Epidermal melanocyte (primary cell): ENCODE data around the gene ZFYVE19.
A peak's percentile ranks its signal among the peaks of the same experiment; 100 is the strongest.

Experiments used
- DNase-seq: peaks from one replicate; pipeline ENCODE4 v3.0.0; 2011; ENCODE audit warnings: low spot score; ENCODE audit not compliant: insufficient read length

ZFYVE19 gene

DNA sequence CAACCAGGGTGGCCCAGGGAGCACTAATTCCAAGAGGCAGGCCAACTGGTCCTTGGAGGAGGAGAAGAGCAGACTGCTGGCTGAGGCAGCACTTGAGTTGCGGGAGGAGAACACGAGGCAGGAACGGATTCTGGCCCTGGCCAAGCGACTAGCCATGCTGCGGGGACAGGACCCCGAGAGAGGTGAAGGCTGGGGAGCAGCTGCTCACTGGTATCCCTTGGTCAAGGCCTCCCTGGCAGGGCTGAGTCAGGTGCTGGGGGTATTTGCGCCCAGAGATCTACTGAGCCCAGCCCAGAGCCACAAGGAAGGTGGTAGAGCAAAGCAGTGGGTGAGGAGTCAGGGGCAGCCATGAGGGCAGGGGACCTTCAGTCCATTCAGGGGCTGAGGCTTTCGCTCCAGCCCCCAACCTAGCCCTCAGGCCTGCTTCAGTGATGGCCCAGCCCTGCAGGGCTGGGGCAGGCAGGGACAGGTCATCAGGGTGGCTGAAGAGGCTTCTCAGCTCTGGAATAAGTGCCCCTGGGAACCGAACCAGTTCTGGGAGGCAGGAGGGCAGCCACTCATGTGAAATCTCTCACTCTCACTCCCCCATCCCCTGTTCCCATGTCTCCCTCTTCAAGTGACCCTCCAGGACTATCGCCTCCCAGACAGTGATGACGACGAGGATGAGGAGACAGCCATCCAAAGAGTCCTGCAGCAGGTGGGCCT, 6.0 kb downstream of the ZFYVE19 start:
- DNase-seq, result no peak

DNA sequence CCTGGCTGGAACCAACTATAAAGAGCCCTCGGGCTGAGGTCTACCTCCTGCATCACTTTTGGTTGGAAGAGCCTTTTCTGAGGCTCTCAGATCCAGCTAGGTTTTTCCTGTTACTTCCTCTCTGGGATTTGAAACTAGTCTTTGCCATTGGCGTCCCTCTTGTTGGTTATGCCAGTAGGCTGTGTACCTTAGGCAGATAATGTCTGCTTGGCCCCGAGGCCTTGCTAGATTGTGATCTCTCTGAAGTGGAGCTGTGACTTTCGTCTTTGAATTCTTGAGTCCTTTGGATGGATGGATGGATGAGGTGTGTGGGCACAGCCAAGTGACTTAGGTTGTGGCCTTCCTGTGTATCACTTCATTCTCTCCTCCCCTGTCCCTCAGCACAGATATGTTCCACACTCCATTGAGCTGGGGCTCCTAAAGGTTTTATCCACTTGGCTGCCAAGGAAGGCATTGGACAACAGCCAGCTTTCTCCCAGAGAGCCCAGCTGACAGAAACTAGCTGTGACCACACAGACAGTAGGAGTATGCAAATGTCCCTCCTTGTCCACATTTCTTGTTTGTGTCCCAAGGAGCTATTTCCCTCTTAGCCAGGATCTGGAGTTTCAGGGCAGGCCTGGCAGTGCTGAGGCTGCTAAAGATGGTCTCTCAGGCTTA, 8.3 kb downstream of the ZFYVE19 start:
- DNase-seq, result no peak

DNA sequence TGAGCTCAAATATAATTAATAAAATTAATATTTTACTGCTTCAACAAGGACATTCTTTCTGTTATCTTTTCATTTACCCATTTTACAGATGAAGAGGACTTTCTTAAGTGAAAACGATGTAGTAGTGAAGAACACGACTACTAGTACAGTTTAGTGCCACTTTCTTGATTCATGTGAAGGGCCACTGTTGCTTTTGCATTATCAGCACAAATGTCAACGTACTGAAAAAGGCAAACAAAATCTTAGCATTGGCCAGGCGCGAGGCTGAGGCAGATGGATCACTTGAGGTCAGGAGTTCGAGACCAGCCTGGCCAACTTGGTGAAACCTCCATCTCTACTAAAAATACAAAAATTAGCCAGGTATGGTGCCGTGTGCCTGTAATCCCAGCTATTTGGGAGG, 12.2 kb downstream of the ZFYVE19 start:
- DNase-seq, result no peak

DNA sequence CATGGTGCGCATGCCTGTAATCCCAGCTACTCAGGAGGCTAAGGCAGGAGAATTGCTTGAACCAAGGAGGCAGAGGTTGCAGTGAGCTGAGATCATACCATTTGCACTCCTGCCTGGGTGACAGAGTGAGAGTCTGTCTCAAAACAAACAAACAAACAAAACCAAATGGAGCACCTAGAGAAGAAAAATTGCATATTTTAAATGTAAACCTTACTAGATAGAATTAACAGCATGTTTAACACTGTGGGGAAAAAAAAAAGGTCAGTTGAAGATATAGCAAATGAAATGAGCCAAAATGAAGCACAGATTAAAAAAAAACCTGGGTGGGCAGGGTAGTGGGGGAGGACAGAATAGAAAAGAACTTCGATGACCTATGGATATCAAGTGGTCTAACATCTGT, 14.3 kb downstream of the ZFYVE19 start:
- DNase-seq, result no peak

DNA sequence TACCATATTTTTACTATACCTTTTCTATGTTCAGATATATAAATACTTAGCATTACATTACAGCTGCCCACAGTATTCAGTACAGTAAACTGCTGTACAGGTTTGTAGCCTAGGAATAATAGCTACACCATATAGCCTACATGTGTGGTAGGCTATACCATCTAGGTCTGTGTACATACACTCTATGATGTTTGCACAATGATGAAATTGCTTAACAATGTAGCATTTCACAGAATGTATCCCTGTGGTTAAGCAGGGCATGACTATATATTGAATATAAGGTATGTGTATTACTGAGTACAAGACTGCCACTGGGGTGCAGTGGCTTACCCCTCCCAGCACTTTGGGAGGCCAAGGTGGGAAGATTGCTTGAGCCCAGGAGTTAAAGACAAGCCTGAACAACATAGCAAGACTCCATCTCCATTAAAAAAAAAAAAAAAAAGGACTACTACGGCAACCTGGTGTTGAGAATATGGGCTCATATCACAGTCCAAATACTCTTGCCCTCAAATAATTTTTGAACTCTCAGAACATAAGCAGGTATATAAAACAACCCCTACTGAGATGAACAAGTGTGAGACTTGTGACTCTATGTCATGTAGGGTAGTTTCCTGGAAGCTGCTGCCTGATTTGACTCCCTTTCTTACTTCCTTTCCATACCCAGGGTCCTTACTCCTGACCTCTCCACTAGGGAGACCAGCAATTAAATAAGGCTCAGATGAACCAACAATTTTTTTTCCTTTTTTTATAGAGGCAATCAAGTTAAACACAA, 16.9 kb downstream of the ZFYVE19 start:
- DNase-seq, result no peak

DNA sequence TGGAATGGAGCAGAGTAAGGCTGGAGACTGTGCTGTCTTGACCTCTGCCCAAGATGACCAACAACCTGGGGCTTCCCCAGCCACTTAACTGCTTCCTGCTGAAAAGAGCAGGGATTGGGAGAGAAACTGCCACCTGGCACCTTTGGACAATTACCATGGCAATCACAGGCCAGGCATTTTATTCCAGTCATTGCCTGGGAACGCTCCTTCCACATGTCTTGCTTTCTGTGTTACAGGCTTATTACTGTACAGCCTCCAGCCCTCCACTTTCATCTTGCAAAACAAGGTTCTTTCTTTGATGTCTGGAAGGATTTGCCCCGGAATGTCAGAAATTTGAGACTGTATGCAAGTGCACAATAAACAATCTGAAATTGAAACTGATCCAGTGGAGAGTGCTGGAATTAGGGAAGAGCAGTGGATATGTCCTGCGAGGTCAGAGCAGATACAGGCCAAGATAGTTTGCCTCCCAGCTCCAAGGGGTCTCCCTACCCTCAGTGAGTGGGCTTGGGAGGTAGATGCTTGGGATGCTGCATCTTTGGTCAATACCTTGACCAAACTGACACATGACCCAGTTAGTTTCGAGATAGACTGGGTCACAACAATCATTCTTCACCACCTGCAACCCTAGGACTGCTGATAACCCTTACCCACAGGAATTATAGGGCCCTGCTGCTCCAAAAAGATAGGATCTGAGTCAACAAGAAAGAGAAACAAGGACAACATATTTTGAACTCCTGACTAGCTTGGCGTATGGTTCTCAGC, 19.0 kb downstream of the ZFYVE19 start:
- DNase-seq, result no peak

DNA sequence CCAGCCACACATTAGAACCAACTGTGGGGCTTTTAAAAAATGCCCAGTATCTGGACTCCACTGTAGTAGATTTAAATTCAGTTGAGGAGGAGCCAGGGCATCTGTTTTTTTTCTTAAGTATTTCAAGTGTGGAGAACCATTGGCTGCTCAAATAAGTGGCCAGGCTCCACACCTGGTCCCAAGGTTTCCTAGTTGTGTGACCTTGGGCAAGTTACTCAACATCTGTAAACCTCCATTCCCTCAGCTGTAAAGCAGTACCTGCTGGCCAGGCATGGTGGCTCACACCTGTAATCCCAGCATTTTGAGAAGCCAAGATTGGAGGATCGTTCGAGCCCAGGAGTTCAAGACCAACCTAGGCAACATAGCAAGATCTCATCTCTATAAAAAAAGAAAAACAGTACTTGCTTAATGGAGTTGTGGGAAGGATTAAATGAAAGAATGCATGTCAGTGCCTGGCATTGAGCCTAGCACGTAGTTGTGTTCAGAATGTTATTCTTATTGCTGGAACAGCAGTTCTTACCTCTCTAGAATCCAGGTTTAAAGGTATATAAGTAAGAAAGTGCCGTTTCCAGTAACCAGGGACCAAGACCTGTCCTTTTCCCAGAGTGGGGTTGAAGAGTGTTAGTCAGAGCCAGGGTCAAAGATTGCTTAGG, 19.7 kb downstream of the ZFYVE19 start:
- DNase-seq, result no peak

DNA sequence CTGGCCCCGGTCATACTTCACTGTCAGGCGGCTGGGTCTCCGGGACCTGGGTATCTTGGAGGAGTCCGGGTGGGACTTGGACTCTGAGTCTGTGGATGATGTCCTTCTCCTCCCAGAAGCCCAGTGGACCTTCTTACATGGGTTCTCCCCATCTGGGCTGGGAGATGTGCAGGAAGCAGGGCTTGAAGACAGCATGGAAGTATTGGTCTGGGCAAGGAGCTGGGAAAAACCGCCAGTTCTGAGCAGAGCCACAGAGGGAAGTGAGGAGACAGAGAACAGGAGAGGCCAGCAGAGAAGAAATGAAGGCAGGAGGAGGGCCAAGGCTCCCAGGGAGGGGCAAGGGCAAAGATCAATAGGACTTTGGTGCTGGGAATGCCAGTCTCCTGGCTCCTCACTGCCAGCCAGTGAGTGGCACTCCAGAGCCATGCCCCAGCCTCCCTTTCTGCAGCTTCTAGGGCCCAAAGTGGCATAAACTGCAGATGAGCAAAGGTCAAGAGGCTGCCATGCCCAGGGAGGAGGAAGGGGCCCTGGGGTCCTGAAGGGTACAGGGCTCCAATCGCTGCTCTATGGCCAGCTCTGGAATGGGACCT, 21.7 kb downstream of the ZFYVE19 start, which contains the start of gene PPP1R14D:
Gene PPP1R14D (minus strand): TSS at position 262 of the 590 bp plus-strand sequence. CDS start 67 bp downstream, at position 195.
- no peak for DNase-seq

DNA sequence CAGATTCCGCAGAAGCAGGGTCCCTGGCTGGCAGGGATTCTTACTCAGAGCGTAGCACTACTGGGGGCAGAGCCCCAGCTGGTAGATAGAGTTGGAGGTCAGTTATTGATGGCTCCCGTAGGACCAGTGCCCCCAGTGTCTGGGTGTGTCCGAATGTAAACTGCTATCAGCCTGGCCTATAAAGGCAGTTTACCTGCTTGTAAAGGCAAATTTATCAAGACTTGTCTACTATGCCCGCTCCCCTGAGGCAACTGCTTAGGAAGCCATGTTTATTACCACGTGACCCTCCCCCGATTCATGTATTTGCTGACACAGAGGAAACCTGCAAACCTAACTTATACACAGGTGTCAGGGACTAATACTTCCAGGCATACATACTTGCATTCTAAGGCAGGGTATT, 22.2 kb downstream of the ZFYVE19 start:
- no peak for DNase-seq

DNA sequence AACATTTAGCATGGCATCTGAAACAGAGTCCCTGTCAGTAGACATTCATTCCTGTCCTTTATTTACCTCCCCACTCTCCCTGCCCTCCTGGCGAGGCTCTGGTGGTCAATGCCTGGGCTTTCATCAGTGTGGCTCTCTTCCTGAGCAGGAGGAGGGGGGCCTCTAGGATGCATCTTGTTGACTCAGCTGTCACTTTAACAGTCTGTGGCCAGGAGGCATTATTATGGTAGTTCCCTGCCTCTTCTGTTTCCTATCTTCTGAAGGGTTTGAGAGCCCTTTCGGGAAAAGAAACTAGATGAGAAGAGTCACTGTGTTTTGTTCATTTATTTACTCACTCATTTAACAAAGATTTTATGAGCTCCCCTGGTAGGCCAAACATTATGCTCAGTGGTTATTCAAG, 24.0 kb downstream of the ZFYVE19 start:
- DNase-seq, result no peak

DNA sequence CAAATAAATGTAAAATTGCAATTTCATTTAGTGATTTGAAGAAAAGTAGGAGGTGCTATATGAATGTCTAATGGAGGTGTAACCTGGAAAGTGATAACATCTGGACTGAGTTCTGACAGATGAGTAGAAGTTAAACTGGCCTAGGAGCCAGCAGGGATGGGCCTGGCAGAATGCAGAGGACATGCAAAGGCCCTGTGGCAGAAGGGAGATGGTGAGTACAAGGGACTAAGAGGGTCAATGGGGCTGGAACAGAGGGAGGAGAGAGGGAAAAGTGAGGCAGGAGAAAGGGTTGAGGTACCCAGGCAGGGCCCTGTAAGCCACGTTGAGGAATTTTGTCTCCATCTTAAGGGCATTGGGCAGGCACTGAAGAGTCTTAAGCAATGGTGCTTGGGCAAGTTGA, 25.0 kb downstream of the ZFYVE19 start:
- DNase-seq, result no peak

DNA sequence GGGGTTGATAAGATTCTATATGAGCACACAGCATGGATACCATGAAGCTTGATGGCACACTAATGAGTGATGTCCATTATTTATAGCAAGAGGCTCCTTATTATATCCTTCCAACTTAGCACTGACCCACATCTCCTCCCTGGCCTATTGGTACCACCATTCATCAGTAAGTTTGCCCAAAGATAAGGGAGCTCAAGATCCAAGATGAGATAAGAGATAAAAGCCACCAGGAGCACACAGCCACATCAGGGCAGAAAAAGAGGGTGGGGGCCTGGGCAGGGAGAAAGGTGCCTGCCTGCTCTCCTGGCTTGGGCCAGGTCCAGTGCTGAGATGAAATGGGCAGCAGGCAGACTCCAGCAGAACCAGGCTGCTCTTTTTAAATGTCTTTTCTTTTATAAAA, 26.0 kb downstream of the ZFYVE19 start:
- no peak for DNase-seq

DNA sequence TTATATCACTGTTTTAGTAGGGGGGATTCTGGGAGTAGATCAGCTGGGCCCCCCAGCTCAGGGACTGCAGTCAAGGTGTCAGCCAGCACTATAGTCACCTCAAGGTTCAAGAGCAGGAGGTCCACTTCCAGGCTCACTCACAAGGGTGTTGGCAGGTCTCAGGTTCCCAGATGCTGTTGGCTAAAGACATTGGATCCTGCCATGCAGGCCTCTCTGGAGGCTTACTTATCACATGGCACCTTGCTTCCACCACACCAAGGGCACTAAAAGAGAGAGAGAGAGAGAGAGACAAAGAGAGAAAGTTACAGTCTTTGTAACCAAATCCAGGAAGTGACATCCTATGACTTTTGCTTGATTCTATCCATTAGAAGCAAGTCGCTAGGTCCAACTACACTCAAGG, 29.1 kb downstream of the ZFYVE19 start:
- DNase-seq, result peak; percentile 5

DNA sequence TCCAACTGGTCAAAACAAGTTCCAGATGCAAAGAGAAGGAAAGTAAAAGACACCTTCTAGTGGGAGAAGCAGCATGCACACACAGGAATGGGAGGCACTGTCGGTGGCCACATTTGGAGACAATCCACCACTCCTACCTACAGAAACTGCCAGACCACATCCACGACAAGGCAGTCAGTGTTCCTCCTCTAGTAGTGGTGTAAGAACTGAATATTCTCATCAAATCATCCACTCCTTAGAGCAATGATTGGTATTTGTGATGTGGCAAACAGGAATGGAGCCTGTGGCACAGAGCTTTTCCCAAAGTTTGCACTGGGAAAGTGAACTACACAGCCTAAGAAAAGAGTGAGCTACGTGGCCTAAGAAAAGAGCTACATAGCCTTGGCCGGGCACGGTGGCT, 31.9 kb downstream of the ZFYVE19 start:
- DNase-seq, result no peak

DNA sequence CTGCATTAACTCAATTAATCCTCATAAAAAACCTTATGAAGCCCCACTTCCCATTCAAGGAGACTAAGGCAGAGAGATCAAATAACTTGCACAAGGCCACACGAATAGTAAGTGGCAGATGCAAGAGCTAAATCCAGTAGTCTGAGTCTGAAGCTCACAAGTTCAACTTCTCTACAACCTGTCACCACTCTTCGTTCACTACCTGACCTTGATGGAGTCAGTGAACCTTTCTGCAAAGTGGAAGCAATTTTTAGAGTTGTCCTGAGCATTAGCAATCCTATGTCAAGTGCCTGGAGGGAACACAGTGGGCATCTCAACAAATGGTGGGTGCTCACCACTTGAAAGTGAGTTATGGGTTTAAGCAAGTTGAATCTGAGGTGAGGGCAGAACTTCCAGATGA, 34.9 kb downstream of the ZFYVE19 start:
- DNase-seq, result no peak

DNA sequence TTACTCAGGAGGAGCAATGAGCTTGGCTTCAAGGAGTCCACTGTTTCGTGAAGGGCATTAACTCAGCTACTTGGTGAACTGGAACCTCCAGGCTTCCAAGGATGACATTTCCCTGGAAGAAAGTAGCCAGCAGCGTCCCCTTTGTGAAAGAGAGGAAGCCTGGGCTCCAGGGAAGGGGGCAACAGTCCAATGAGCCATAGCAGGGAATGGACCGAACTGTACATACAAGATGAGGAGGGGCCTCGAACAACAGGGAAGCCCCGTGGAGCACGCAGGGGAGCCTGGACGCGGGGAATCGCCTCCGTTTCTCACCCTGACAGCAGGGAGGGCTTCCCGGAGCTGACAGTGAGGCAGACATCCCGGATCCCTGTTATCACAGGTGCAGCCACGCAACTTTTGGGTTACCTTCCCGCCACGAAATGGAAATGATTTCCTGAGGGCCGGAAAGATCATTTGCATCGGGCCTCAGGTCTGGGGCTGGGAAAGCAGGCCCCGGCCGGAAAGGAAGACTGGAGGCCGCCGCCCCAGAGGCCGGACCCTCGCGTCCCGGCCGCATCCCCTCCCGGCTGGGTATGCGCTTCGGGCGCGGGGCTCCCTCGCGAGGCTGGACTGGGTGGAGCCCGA, 36.5 kb downstream of the ZFYVE19 start:
- DNase-seq, result no peak

DNA sequence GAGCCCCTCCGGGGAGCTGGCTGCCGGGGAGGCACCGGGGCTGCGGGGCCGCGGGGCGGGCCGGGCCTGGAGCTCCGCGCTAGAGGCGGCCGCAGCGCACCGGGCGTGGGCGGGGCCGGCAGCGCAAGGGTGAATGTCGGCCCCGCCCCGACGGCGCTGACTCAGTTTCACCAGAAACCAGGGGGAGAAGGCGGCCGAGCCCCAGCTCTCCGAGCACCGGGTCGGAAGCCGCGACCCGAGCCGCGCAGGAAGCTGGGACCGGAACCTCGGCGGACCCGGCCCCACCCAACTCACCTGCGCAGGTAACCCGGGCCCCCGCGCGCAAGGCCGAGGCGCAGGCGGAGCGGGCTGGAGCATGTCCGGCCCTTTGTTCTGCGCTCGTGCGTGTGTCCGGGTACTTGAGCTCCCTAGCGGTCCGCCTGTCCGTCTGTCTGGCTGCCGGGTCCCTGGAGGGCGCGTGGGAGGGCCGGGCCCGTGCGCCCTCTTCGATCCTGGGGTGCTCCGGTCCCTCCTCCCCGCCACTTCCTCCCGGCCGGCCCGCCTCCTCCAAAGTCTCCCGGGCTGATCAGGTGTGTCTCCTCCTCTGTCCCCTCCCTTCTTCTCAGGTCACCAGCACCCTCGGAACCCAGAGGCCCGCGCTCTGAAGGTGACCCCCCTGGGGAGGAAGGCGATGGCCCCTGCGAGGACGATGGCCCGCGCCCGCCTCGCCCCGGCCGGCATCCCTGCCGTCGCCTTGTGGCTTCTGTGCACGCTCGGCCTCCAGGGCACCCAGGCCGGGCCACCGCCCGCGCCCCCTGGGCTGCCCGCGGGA, 37.2 kb downstream of the ZFYVE19 start, which contains the start of gene SPINT1:
Gene SPINT1 (plus strand): TSS at position 164 of the 811 bp plus-strand sequence. CDS start 507 bp downstream, at position 671.
- no peak for DNase-seq

DNA sequence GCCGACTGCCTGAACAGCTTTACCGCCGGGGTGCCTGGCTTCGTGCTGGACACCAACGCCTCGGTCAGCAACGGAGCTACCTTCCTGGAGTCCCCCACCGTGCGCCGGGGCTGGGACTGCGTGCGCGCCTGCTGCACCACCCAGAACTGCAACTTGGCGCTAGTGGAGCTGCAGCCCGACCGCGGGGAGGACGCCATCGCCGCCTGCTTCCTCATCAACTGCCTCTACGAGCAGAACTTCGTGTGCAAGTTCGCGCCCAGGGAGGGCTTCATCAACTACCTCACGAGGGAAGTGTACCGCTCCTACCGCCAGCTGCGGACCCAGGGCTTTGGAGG, 37.8 kb downstream of the ZFYVE19 start:
- DNase-seq, result no peak

DNA sequence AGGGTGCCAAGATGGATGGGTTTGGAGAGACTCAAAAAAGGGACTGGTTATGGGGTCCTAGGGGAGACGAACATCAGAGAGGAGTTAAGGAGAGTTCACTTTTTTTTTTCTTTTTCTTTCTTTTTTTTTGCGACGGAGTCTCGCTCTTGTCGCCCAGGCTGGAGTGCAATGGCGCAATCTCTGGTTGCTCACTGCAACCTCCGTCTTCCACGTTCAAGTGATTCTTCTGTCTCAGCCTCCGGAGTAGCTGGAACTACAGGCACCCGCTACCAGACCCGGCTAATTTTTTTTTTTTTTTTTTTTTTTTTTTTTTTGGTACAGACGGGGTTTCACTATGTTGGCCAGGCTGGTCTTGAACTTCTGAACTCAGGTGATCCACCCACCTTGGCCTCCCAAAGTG, 38.1 kb downstream of the ZFYVE19 start:
- DNase-seq, result no peak
